K562 (cell line): ENCODE results near the gene MAP3K6. TPM values are rescaled to one million over a fixed set of nuclear protein-coding genes. Genes with fewer than 3 reads are reported as not detected.

Source experiments
- C11orf30 ChIP-seq: fragments of 450-650 bp; IDR thresholded peaks from 2 replicates; pipeline ENCODE4 v1.6.1; 2016; ENCODE audit warnings: low read depth, mild to moderate bottlenecking
- E2F1 ChIP-seq: sonication (generic); formaldehyde crosslinking; IDR thresholded peaks from 2 replicates; pipeline ENCODE4 v1.8.1; 2023; ENCODE audit warnings: mild to moderate bottlenecking, missing genetic modification reagents, moderate library complexity
- FOXO4 ChIP-seq: fragments of 450-650 bp; formaldehyde crosslinking; IDR thresholded peaks from 2 replicates; pipeline ENCODE4 v1.4.0; 2020; ENCODE audit warnings: mild to moderate bottlenecking, moderate library complexity
- HDAC3 ChIP-seq: fragments of 450-650 bp; IDR thresholded peaks from 2 replicates; pipeline ENCODE4 v1.6.1; 2018; ENCODE audit warnings: borderline replicate concordance, mild to moderate bottlenecking, moderate library complexity; ENCODE audit not compliant: partially characterized antibody
- IRF1 ChIP-seq: sonication (generic); formaldehyde crosslinking; IDR thresholded peaks from 2 replicates; pipeline ENCODE4 v1.8.0; 2022; ENCODE audit warnings: missing genetic modification reagents, mild to moderate bottlenecking, borderline replicate concordance
- JUNB ChIP-seq: fragments of 450-650 bp; formaldehyde crosslinking; conservative IDR thresholded peaks from 2 replicates; pipeline ENCODE4 v1.4.0; 2020; ENCODE audit warnings: mild to moderate bottlenecking
- MCM7 ChIP-seq, 2 experiments: fragments of 450-650 bp; IDR thresholded peaks; 2 replicates each; pipeline ENCODE4 v1.6.1; 2016 to 2018
- NR4A1 ChIP-seq, 2 experiments: fragments of 250-450 bp in 1 of 2; fragments of 450-650 bp in 1 of 2; sonication (Bioruptor Pico) in 1 of 2; IDR thresholded peaks; 2 replicates each; pipeline versions ENCODE4 v1.4.0 to v1.6.1; 2016 to 2020; ENCODE audit warnings: mild to moderate bottlenecking in 2 of 2, missing compliant biosample characterization in 1 of 2, missing genetic modification characterization in 1 of 2, moderate library complexity in 1 of 2
- REST ChIP-seq, 2 experiments: fragments of 450-650 bp; formaldehyde crosslinking in 1 of 2; IDR thresholded peaks; 2 replicates each; pipeline versions ENCODE4 v1.4.0 to v1.6.1; 2014 to 2020; ENCODE audit warnings: mild to moderate bottlenecking in 2 of 2, borderline replicate concordance in 1 of 2, low read depth in 1 of 2
- SMC3 ChIP-seq: conservative IDR thresholded peaks from 2 replicates; pipeline ENCODE4 v1.6.1; 2011; ENCODE audit warnings: low read depth, low read length, improper control_type of control experiment; ENCODE audit not compliant: insufficient read depth
- SREBF2 ChIP-seq: sonication (generic); formaldehyde crosslinking; IDR thresholded peaks from 2 replicates; pipeline ENCODE4 v1.4.0; 2020; ENCODE audit warnings: mild to moderate bottlenecking, missing genetic modification reagents
- ZBTB17 ChIP-seq: fragments of 450-650 bp; formaldehyde crosslinking; IDR thresholded peaks from 2 replicates; pipeline ENCODE4 v1.4.0; 2020; ENCODE audit warnings: mild to moderate bottlenecking
- ZNF224 ChIP-seq: sonication (generic); formaldehyde crosslinking; IDR thresholded peaks from 2 replicates; pipeline ENCODE4 v1.8.0; 2022; ENCODE audit warnings: mild to moderate bottlenecking, missing genetic modification reagents
- ZNF384 ChIP-seq: IDR thresholded peaks from 2 replicates; pipeline ENCODE4 v1.6.1; 2012; ENCODE audit warnings: low read depth, low read length, improper control_type of control experiment
- ZNF444 ChIP-seq: fragments of 250-450 bp; sonication (Bioruptor Pico); IDR thresholded peaks from 2 replicates; pipeline ENCODE4 v1.4.0; 2020; ENCODE audit warnings: mild to moderate bottlenecking, moderate library complexity
- polyA plus RNA-seq, 8 experiments: library from polyadenylated mRNA; depleted of rRNA in 4 of 8; stranded (reverse) in 5 of 8; unstranded in 3 of 8; fragments of >200 nt; fragmentation: Nextera tagmentation in 2 of 8; fragmentation: Illumina TruSeq in 1 of 8; extraction: Ambion mirVana in 2 of 8; extraction: Trizol in 1 of 8; gene quantifications; 2 replicates each; pipeline versions ENCODE4 v1.2.1 to v1.2.3, GENCODE V29; 2011 to 2014; ENCODE audit warnings: inconsistent platforms in 1 of 8, missing spikeins in 1 of 8
- total RNA-seq, 7 experiments: library from RNA; depleted of rRNA in 6 of 7; stranded (reverse); fragments of >200 nt in 6 of 7; fragmentation: Illumina TruSeq in 2 of 7; extraction: Trizol in 2 of 7; gene quantifications; 2 replicates each; pipeline versions ENCODE4 v1.2.1 to v1.2.3, GENCODE V29; 2011 to 2021; ENCODE audit warnings: low replicate concordance in 1 of 7

The MAP3K6 gene
- total and polyA plus RNA-seq, 9 of the 15 experiments (the other 6 are each of a cell fraction or from before 2014, with no cell fraction given), result 0.99 to 21.9 (median 7.0) TPM

- TF ChIP-seq REST (IDR thresholded peaks at IDR 0.05; ENCODE audit: borderline replicate concordance) (no peak), REST (CRISPR knock-in tag; IDR thresholded peaks at IDR 0.05; ENCODE audit: low read depth) (0 out of 2 replicates have a peak, but pooled peaks have one; percentile 69), C11orf30 (peak; percentile 99), ZNF444 (no peak), E2F1 (peak; percentile 92), ZNF224 (CRISPR knock-in tag) (peak; percentile 88; the same call in 1 of the 2 replicates), JUNB (CRISPR knock-in tag) (no peak), SREBF2 (no peak), NR4A1 (CRISPR knock-in tag; IDR thresholded peaks at IDR 0.05) (no peak), NR4A1 (tag; IDR thresholded peaks at IDR 0.05) (peak; percentile 64; the same call in 1 of the 2 replicates), FOXO4 (CRISPR knock-in tag) (no peak), HDAC3 (peak; percentile 62), ZNF384 (peak; percentile 58; the same call in 1 of the 2 replicates), IRF1 (peak; percentile 92), SMC3 (peak; percentile 26; the same call in 1 of the 2 replicates), MCM7 (IDR thresholded peaks at IDR 0.05) (no peak), ZBTB17 (CRISPR knock-in tag) (peak; percentile 85; the same call in 1 of the 2 replicates)
Measured at GRCh38 chr1:27321813-27322568, 44.8 kb downstream of the MAP3K6 start, which contains the start of gene TMEM222 (continued).
